Neuron (in vitro differentiated cells): ENCODE measurements around the gene FBXW7.

Experiments used
- H2AFZ ChIP-seq: one replicate; pipeline ENCODE4 v1.6.1; 2013; ENCODE audit warnings: low read depth, mild to moderate bottlenecking, inconsistent platforms, low read length, moderate library complexity
- H3K27me3 ChIP-seq: one replicate; pipeline ENCODE4 v1.6.1; 2013; ENCODE audit warnings: low read length; ENCODE audit not compliant: insufficient read depth
- H3K36me3 ChIP-seq: one replicate; pipeline ENCODE4 v1.6.1; 2013; ENCODE audit warnings: low read length; ENCODE audit not compliant: insufficient read depth
- H3K4me1 ChIP-seq: one replicate; pipeline ENCODE4 v1.6.1; 2013; ENCODE audit warnings: low read length; ENCODE audit not compliant: insufficient read depth
- H3K4me3 ChIP-seq: 2 replicates; pipeline ENCODE4 v1.5.1; 2013; ENCODE audit warnings: mild to moderate bottlenecking, low read length, moderate library complexity
- H3K9me3 ChIP-seq: one replicate; pipeline ENCODE4 v1.6.1; 2013; ENCODE audit warnings: low read length

FBXW7 gene

DNA sequence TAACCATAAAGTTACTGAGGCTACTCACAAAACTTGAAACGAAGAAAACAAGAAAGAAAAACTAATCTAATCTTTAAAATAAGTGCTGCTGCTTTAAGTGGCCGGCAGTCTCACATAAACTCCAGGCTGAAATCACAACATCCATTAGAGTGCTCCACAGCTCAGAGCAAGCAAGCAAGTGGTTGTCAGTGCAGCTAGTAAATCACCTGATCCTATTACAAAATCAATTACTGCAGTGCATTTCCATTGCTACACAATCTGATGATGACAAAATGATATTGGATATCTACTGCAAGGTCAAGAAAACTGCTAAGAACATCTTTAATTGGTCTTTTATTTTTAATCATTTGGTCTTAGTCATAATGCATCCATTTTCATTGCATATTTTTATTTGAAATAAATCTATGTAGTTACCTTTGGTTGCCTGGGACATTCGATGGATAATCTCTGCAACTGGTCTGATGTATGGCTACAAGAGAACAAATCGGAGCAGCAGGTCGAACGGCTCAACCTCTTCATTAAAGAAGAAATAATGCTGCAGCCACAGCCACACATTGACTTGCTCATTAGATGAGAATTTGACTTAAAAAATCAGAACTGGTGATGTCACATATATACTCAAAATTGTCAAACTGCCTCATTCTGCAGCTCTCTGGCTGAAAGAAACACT, 87.7 kb downstream of the FBXW7 start:
- H3K4me3 ChIP-seq = no peak overlapping the region
- no peaks in the 10 kb centered on the region for H3K4me1 ChIP-seq
- H3K36me3 ChIP-seq = no peaks in the 10 kb centered on the region
- H3K9me3 ChIP-seq = no peaks in the 10 kb centered on the region
- H3K27me3 ChIP-seq = no peaks in the 10 kb centered on the region
- H2AFZ ChIP-seq = no peak overlapping the region

DNA sequence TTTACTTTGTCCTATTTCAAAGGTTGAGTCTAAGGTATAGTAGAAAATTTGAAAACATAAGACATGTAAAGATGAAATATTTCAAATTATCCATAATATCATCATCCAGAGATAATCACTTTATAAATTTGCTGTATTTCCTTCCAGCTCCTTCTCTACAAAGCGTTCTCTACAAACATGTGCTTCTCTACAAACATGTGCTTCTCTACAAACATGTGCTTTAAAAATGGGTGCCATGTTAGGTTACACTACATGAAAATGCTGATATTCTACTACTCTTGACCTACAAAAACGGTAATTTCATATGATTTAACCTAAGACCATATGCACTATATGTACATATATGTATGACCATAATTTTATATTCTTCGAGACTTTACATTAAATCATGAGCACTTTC, 92.0 kb downstream of the FBXW7 start:
- Histone ChIP-seq H3K4me3 (no peak overlapping the region), H3K36me3 (no peaks in the 10 kb centered on the region), H2AFZ (no peak overlapping the region), H3K4me1 (no peaks in the 10 kb centered on the region), H3K27me3 (no peaks in the 10 kb centered on the region), H3K9me3 (no peaks in the 10 kb centered on the region)

DNA sequence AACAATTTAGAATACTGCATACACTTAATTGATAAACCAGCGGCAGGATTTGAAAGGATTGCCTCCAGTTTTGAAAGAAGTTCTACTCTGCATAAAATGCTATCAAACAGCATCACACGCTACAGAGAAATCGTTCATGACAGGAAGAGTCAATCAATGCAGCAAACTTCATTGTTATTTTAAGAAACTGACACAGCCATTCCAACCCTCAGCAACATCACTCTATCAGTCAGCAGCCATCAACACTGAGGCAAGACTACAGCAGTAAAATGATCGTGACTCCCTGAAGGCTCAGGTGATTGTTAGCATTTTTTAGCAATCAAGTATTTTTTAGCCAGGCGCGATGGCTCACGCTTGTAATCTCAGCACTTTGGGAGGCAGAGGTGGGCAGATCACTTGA, 98.3 kb downstream of the FBXW7 start:
- Histone ChIP-seq H3K36me3 (no peaks in the 10 kb centered on the region), H2AFZ (no peak overlapping the region), H3K9me3 (peaks cover 6% of the 10 kb centered on the region), H3K4me3 (no peak overlapping the region), H3K27me3 (no peaks in the 10 kb centered on the region), H3K4me1 (no peaks in the 10 kb centered on the region)

- H3K4me3 ChIP-seq = no peak overlapping the region
- no peaks in the 10 kb centered on the region for H3K36me3 ChIP-seq
- no peak overlapping the region for H2AFZ ChIP-seq
- no peaks in the 10 kb centered on the region for H3K4me1 ChIP-seq
- no peaks in the 10 kb centered on the region for H3K27me3 ChIP-seq
- peaks cover 6% of the 10 kb centered on the region for H3K9me3 ChIP-seq
Observed at GRCh38 chr4:152436384-152436783, 99.5 kb downstream of the FBXW7 start.

DNA sequence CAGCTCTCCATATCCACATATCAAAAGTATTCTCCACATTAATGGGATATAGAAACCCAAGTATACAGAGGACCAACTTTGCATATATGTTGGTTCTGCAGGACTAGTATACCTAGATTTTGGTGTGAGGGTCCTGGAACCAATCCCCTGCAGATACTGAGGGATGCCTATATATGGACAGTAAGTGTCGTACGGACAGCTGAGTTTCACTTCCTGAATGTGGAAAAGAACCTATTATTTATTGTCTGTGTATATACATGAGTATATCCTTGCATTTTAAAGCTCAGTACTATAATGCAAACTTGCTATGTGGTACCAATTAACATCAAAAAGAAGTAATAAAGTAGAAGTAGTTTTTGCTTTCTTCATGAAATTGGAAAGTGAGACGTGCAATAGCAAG, 101.9 kb downstream of the FBXW7 start:
- Histone ChIP-seq H3K27me3 (no peaks in the 10 kb centered on the region), H2AFZ (no peak overlapping the region), H3K4me1 (no peaks in the 10 kb centered on the region), H3K36me3 (no peaks in the 10 kb centered on the region), H3K4me3 (no peak overlapping the region), H3K9me3 (peaks cover 6% of the 10 kb centered on the region)

DNA sequence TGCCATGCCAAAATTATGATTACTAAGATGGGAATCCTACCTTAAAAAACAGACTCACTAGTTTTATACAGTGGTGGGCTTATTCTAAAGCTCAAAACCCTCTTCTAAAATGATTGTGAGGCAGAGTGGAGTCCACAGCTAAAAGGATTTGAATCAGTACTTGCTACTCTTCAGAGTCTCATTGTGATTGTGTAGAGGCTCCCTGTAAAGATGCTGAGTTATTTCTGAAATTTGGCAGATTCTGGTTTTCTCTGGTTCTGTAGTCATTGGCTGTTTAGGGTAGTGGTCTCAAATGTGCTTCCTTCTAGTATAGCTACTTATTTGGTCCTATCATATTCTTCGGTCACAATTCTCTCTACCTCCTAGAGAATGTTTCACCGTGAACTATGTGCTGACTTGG, 104.1 kb downstream of the FBXW7 start:
- Histone ChIP-seq H3K4me1 (no peaks in the 10 kb centered on the region), H3K36me3 (no peaks in the 10 kb centered on the region), H3K27me3 (no peaks in the 10 kb centered on the region), H3K4me3 (no peak overlapping the region), H2AFZ (no peak overlapping the region), H3K9me3 (peaks cover 5% of the 10 kb centered on the region)

- Histone ChIP-seq H3K27me3 (no peaks in the 10 kb centered on the region), H3K4me3 (no peak overlapping the region), H3K4me1 (no peaks in the 10 kb centered on the region), H3K9me3 (peaks cover under 1% of the 10 kb centered on the region), H3K36me3 (no peaks in the 10 kb centered on the region), H2AFZ (no peak overlapping the region)
Observed at GRCh38 chr4:152431291-152431690, 104.6 kb downstream of the FBXW7 start.

DNA sequence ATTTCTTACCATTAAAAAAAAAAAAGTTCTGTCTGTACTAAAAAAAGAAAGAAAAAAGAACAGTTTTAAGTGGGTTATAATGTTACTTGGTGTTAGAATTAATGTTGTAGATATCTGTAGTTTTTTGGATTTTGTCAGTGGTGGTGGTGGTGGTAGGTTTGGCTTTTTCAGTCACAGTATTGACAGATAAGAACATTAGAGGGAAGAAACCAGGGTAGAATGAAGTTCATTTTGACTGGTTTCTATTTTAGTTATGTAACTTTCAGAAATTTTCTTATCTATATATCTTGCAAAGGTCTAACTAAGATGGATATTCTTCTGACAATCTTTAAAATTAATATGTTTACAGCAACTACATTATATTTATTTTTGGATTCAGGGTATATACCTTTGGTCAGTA, 105.4 kb downstream of the FBXW7 start:
- Histone ChIP-seq H3K4me1 (no peaks in the 10 kb centered on the region), H2AFZ (no peak overlapping the region), H3K36me3 (no peaks in the 10 kb centered on the region), H3K27me3 (no peaks in the 10 kb centered on the region), H3K4me3 (no peak overlapping the region), H3K9me3 (no peaks in the 10 kb centered on the region)

- Histone ChIP-seq H2AFZ (no peak overlapping the region), H3K27me3 (no peaks in the 10 kb centered on the region), H3K4me1 (no peaks in the 10 kb centered on the region), H3K36me3 (no peaks in the 10 kb centered on the region), H3K9me3 (no peaks in the 10 kb centered on the region), H3K4me3 (no peak overlapping the region)
Observed at GRCh38 chr4:152427981-152428380, 107.9 kb downstream of the FBXW7 start.

- Histone ChIP-seq H3K27me3 (no peaks in the 10 kb centered on the region), H3K4me1 (no peaks in the 10 kb centered on the region), H3K36me3 (no peaks in the 10 kb centered on the region), H2AFZ (no peak overlapping the region), H3K4me3 (no peak overlapping the region), H3K9me3 (no peaks in the 10 kb centered on the region)
Observed at GRCh38 chr4:152424977-152425376, 110.9 kb downstream of the FBXW7 start.

DNA sequence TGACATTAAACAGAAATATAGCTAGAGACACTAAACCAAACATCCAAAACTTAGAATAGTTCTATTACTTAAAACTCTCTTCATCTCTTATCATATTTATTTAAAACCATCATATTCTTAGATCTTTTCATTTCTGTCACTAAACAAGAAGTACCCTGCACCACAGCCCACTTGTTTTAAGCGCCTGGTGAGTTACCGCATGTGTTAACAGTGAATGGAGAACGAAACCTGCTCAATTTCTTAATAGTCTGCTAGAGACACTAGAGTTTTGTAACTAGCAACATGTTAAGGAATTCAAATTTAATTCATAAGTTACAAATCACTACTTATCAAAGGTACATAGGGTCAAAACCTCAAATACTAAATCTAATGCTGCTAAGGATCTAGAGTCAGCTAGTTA, 111.5 kb downstream of the FBXW7 start:
- Histone ChIP-seq H3K27me3 (no peaks in the 10 kb centered on the region), H2AFZ (no peak overlapping the region), H3K4me3 (no peak overlapping the region), H3K9me3 (no peaks in the 10 kb centered on the region), H3K4me1 (no peaks in the 10 kb centered on the region), H3K36me3 (no peaks in the 10 kb centered on the region)

GRCh38 chr4:152422817-152423320, 113.0 kb downstream of the FBXW7 start:
- Histone ChIP-seq H2AFZ (no peak overlapping the region), H3K36me3 (no peaks in the 10 kb centered on the region), H3K9me3 (no peaks in the 10 kb centered on the region), H3K4me1 (peaks cover 3% of the 10 kb centered on the region), H3K4me3 (no peak overlapping the region), H3K27me3 (no peaks in the 10 kb centered on the region)

- H2AFZ ChIP-seq = no peak overlapping the region
- peaks cover 3% of the 10 kb centered on the region for H3K4me1 ChIP-seq
- H3K9me3 ChIP-seq = no peaks in the 10 kb centered on the region
- H3K4me3 ChIP-seq = no peak overlapping the region
- H3K27me3 ChIP-seq = no peaks in the 10 kb centered on the region
- no peaks in the 10 kb centered on the region for H3K36me3 ChIP-seq
Observed at GRCh38 chr4:152421576-152421975, 114.3 kb downstream of the FBXW7 start.

- H3K9me3 ChIP-seq = no peaks in the 10 kb centered on the region
- H3K36me3 ChIP-seq = no peaks in the 10 kb centered on the region
- H3K27me3 ChIP-seq = no peaks in the 10 kb centered on the region
- peaks cover 3% of the 10 kb centered on the region for H3K4me1 ChIP-seq
- H3K4me3 ChIP-seq = no peak overlapping the region
- no peak overlapping the region for H2AFZ ChIP-seq
Observed at GRCh38 chr4:152419809-152420208, 116.1 kb downstream of the FBXW7 start.
